ENCODE data around the gene HIC1.

DNA sequence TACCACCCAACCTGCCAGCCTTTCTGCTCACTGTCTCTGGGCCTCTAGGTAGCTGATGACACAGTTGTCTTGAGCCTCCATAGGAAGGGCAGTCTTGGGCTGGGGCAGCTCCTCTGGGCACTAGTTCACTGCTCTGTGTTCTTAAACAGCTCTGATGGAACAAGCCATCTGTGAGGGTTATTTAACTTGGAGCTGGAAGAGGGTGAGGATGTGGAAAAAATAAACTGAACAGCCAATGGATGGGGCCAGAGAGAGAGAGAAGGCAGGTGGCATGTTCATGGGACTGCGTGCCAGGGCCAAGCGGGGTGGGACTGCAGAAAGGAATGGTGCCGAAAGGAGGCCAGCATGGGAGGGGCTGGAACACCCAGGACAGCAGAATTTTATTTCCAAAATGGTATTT, 52.6 kb downstream of the HIC1 start:
- TF ChIP-seq, protein P1, sequence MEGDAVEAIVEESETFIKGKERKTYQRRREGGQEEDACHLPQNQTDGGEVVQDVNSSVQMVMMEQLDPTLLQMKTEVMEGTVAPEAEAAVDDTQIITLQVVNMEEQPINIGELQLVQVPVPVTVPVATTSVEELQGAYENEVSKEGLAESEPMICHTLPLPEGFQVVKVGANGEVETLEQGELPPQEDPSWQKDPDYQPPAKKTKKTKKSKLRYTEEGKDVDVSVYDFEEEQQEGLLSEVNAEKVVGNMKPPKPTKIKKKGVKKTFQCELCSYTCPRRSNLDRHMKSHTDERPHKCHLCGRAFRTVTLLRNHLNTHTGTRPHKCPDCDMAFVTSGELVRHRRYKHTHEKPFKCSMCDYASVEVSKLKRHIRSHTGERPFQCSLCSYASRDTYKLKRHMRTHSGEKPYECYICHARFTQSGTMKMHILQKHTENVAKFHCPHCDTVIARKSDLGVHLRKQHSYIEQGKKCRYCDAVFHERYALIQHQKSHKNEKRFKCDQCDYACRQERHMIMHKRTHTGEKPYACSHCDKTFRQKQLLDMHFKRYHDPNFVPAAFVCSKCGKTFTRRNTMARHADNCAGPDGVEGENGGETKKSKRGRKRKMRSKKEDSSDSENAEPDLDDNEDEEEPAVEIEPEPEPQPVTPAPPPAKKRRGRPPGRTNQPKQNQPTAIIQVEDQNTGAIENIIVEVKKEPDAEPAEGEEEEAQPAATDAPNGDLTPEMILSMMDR (IDR thresholded peaks at IDR 0.05), result no peak
- TF ChIP-seq POLR2A (IDR thresholded peaks at IDR 0.05), result no peak
